Hepatocyte (in vitro differentiated cells): Measurements from ENCODE around the gene APC2.

ENCODE experiments used
- CTCF ChIP-seq: fragments of 200-600 bp; sonication (generic); IDR thresholded peaks from 2 replicates; pipeline ENCODE4 v1.5.1; 2016; ENCODE audit warnings: antibody characterized with exemption, mild to moderate bottlenecking; ENCODE audit not compliant: poor library complexity
- EZH2 ChIP-seq: fragments of 200-600 bp; sonication (generic); IDR thresholded peaks from 2 replicates; pipeline ENCODE4 v1.6.1; 2016; ENCODE audit warnings: antibody characterized with exemption, mild to moderate bottlenecking, borderline replicate concordance
- EZH2phosphoT487 ChIP-seq: fragments of 200-600 bp; sonication (generic); IDR thresholded peaks from one replicate; pipeline ENCODE4 v1.6.1; 2018; ENCODE audit warnings: antibody characterized with exemption, mild to moderate bottlenecking, low read depth, moderate library complexity; ENCODE audit not compliant: unreplicated experiment, severe bottlenecking

- TF ChIP-seq CTCF = no peak
- no peak for TF ChIP-seq EZH2phosphoT487
- TF ChIP-seq EZH2 = no peak
Observed at GRCh38 chr19:1514295-1514661, 64.4 kb downstream of the APC2 start.
